Measurements from ENCODE around the gene DAPP1.
"Not testable (repeated sequence)": the region's sequence is repeated elsewhere in the genome, so short reads cannot be mapped to it uniquely, and the experiment has no call there.

Gene DAPP1, protein sequence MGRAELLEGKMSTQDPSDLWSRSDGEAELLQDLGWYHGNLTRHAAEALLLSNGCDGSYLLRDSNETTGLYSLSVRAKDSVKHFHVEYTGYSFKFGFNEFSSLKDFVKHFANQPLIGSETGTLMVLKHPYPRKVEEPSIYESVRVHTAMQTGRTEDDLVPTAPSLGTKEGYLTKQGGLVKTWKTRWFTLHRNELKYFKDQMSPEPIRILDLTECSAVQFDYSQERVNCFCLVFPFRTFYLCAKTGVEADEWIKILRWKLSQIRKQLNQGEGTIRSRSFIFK
- total RNA-seq = 30.2 to 34.2 reads per million in 2 experiments

DNA sequence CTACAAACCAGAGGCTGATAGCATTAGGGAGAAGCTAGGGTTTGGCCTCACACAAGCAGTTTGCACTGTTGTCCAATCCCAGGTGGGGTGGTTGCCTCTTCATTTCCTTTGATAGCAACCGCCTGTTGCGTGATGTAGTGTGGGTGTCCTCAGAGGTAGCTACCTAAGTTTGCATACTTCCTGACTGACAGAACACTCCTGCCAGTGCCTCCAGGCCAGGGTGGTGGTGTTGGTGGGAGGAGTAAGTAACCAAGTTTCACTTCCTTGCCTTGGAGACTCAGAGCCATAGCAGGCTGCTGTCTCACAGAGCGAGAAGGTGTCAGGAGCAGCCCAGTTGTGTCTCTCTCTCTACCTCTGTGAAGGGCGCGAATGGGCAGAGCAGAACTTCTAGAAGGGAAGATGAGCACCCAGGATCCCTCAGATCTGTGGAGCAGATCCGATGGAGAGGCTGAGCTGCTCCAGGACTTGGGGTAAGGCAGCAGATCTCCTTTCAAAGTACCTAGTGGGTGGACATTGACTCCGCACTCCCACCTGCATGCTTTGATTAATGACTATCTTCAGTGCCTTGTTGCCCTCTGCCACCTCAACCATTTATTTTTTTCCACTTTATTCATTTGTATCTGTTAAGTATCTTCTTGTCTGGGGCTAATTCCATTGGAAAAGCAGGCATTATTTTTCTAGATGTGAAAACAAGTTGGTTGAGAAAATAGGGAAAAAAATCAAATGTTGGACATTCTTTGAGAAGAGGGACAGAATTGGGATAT, at the start of gene DAPP1:
DAPP1 (plus strand) TSS at position 283 of the 764 bp plus-strand sequence; CDS start at position 370, 87 bp downstream.
- peak; percentile 66 for DNase-seq (ENCODE audit: low read depth)

DNA sequence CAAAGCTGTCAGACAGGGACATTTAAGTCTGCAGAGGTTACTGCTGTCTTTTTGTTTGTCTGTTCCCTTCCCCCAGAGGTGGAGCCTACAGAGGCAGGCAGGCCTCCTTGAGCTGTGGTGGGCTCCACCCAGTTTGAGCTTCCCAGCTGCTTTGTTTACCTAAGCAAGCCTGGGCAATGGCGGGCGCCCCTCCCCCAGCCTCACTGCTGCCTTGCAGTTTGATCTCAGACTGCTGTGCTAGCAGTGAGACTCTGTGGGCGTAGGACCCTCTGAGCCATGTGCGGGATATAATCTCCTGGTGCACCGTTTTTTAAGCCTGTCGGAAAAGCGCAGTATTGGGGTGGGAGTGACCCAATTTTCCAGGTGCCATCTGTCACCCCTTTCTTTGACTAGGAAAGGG, 45.8 kb upstream of the DAPP1 start:
- DNase-seq (ENCODE audit: low read depth) = not testable (repeated sequence)

DNA sequence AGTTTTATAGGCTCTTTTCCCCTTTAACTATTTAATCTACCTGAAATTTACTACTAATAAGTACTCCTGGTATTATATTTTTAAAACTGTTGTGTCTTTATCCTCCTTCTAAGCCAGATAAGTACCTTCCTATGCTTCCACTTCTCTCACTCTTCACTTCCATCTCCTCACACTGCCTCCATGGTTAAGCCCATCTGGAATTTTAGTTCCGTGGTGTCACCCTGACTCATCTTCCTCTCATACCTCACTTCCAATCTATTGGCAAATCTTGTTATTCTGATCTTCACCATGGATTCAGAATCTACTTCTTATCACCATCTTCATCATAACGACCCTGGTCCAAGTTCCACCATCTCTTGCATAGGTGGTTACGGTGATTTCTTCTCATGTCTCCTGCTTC, 32.7 kb upstream of the DAPP1 start:
- no peak for DNase-seq (ENCODE audit: low read depth)

DNA sequence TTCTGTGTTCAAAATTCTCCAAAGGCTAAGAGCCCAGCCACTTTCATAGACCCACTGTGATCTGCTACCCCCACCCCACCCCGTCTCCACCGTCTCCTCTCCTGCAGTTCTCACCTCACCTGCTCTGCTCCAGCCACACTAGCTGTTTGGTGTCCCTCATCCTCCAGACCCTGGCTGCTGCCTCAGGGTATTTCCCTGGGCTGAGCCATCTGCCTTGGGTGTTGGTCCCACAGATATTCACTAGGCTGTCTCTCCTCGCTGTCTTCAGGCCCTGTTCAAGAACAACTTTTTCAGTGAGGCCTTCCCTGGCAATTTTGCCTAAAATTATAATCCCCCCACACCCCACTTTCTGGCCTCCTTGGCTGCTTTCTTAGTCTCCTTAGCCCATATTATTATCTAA, 31.8 kb upstream of the DAPP1 start:
- DNase-seq (ENCODE audit: low read depth) = no peak

DNA sequence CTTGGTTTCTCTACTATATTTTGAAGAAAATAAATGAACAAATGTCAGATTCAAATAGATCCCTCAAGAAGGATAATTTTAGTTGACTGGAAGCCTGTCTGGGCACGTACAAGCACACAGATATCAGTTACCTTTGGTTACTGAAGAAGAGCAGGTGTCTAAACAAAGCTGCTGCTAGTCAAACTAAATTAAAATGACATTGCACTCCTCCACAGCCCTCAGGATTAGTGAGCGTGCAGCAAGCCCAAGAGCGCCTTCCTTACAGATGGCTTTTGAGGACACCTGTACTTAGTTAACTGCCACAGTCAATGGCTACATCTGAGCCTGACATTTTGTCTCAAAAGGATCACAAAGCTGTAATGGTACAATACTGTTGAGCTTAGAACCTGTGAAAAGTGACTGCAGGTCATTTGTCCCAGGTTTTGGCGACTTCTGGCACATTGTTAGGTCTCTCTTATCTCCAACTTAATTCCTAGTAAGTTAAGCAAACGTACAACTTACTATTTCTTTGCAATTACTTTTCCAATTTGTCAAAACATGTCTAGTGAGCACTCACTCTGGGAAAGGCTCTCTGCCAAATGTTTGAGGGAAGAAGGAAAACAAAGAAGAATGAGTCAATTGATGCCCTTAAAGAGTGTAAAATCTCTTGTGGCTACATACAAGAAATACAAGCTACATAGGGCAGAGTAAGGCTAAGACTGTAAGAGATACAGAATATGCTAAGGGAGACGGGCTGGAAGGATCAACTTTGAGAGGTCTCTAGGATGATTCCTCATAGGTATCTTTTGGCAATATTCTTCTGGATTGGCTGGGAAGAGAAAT, 25.6 kb upstream of the DAPP1 start:
- DNase-seq (ENCODE audit: low read depth) = no peak

DNA sequence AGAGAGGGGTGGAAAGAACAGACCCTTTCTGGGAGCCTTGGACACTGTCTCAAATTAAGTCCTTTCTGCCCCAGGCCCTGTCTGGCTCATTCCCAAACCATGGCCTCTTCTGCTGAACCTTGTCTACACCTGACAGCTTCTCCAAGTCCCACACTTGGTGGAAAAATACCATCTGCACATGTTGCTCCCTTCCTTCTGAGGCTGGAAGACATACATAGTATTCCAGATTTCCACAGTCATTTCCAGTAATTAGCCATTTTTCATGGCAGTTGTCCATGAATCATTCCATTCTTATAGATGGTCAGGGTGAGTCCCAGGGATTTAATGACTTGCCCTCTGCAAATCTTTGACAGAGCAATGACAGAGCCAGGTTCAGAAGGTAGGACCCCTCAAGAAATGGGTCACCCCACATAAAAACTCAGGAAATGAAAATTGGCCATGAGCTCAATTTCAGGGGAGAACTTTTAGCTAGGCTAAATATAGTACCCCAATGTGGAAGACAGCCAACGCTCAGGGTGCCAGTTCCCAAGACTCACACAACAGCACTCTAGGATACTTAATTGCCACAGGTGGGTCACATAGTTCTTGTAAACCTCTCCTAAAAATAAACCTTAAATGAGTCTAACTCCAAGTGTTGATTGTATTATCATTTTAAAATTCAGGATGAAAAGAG, 16.2 kb upstream of the DAPP1 start:
- no peak for DNase-seq (ENCODE audit: low read depth)

DNA sequence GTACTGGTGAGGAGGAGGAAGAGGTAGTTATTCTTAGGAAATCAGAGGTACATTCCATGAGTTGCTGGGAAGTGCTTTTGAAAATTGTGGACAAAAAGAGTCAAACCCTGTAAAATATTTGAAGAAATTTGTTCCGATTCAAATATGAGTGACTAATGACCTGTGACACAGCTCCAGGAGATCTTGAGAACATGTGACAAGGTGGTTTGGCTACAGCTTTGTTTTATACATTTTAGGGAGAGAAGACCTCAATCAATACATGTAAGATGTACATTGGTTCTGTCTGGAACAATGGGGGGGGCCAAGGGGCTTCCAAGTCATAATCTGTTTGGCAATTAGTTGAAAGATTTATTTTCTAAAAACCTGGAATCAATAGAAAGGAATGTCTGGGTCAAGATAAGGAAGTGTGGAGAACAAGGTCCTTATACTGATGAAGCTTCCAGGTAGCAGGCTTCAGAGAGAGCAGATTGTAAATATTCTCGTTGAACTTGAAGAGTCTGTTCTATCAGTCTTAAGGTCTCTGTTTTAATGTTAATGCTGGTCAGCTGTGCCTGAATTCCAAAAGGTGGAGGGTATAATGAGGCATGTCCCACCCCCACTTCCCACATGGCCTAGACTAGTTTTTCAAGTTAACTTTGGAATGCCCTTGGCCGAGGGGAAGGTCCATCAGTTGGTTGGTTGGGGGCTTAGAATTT, 15.5 kb upstream of the DAPP1 start:
- no peak for DNase-seq (ENCODE audit: low read depth)

DNA sequence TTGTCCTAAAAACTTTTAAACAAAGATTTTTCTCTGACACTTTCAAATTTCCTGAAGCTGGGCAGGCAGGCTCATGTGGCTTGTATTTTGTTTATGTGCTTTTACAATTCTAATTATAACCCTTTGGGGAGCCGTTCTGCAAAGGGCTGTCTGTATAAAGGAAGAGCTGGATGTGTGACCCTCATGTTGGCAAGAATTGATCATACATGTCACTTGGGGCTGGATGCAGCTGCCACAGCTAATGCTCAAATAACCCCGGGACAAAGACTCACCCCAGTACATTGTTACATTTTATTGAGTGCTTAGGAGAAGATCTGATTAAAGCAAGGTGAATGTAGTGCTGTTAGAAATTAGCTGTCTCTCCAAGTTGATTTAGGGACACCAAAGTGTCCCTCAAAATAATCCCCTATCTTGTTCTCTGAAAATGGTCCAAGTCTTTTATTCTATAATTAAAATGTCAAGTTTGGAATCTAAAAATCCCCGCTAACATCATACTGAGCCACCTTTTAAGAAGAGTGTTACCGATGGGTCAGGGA, 13.0 kb upstream of the DAPP1 start:
- DNase-seq (ENCODE audit: low read depth) = no peak

DNA sequence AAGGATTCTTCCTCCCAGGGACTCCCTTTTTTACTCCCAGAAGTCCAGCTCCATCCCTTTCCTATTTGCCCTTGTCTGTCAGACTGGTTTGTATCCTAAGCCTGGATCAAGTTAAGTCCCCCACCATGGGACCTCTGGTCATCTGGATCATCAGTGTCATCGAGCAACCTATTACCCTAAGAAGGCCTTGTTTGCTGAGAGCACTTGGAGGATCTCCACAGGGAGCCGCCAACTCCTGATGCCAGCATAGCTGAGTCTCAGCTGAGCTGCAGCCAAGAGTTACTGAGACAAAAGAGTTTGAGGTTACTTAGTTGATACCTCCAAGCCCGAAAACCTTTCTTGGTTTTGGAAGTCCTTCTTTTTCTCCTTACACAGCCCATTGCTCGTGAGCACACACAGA, 10.1 kb upstream of the DAPP1 start:
- DNase-seq (ENCODE audit: low read depth) = no peak

DNA sequence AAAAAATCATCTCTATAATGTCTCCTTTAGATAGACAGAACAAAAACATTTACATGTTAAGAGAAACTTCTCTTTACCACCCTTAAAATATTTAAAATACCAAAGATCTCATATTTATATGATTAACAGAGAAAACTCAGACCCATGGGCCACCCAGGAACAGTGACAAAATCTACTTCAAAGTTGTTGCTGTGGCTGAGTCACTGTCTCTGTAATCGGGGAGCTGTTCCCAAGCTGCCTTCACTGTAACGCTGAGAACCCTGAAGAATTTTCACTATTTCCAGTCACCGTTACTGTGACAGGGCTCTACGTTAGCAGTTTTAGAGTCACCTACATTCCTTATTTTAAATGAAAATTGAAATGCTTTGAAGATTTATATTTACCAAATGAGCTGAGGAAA, 9.0 kb upstream of the DAPP1 start:
- no peak for DNase-seq (ENCODE audit: low read depth)

DNA sequence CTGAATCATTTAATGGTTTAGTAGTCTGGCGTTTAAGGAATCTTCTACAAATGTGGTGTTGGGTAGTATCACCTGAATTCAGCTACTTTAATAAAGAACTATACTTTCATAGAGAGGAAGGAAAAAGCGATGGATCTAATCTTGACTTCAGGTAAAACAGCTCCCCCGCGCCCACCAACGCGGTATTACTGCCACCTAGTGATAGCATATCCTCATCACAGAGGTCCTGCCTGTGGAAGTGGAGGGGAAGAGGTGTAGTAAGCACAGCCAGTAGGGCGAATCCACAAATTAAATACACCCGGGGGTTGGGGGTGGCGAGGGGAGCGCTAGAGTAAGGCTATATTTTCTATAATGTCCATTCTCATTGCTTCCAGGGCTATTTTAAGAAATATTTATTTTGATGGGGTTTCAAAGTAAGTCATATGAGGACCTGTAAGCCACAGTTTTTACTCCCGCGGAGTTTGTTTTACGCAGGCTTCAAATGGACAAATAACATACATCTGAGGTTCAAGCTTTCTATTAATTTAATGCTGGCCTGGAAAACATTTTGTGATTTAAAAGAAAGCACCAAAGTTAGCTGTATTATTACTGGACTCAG, 8.3 kb upstream of the DAPP1 start:
- DNase-seq (ENCODE audit: low read depth) = peak; percentile 56

DNA sequence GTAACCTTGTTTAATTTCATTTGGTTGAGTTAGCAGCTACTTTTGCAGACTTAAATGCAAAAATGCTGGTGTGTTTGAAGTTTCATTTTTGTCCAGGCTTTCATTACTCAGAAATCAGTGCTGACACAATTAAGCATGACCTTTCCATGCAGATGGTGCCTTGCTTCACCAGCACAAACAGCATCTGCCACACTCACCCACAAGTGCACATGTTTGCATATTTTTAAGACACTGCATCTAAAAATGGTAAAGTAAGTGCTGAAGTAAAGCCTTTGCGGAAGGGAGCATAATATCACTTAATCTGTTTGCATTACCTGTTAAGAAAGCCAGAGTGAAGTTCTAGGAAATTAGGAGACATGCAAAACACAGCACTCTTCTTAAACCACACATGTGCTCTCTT, 7.3 kb upstream of the DAPP1 start:
- DNase-seq (ENCODE audit: low read depth) = no peak

DNA sequence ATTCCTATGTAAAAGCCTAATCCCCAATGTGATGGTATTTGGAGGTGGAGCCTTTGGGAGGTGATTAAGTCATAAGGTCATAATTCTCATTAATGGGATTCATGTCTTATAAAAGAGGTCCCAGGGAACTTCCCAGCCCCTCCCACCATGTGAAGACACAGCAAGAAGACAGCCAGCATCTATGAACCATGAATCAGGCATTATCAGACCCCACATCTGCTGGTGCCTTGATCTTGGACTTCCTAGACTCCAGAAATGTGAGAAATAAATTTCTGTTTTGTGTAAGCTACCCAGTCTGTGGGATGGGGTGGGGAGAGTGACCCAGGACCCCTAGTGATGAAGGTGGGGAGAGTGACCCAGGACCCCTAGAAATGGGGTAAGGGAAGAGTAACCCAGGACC, 6.1 kb upstream of the DAPP1 start:
- DNase-seq (ENCODE audit: low read depth) = no peak

DNA sequence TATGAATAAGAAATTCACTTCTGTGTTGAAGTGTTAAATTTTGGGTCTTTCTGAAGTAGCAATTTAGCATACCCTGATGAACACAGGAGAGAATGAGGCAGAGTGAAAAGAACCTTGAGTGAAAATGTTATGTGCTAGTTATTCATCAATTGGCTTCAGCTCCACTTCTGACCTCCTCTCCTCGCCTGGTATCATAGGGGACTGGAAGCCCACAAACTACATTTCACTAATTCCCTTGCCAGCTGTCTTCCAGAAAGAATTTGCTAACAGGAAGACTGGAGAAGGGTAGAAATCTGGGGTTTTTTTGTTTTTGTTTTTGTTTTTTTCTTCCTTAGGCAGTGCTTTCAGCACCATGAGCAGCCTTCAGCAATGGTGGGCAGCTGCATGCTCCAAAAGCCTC, 5.5 kb upstream of the DAPP1 start:
- no peak for DNase-seq (ENCODE audit: low read depth)

DNA sequence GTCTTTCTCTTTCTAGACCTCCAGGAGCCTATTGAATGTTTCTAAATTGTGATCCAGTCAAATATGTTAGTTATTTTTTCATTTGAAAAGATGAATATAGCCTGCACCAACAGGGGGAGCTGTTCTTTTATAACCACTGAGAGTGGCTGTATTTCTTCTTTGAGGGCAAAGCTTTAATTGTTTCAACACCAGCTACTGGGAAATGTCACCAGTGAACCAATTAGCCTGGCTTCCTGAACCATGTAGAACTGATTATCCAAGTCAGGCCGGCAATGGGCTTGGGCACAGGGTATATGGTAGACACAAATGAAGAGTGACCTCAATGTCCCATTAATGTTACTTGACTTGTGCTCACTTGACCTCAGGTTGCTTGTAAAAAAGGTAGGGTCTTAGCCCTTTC, 4.8 kb upstream of the DAPP1 start:
- DNase-seq (ENCODE audit: low read depth) = peak; percentile 12

DNA sequence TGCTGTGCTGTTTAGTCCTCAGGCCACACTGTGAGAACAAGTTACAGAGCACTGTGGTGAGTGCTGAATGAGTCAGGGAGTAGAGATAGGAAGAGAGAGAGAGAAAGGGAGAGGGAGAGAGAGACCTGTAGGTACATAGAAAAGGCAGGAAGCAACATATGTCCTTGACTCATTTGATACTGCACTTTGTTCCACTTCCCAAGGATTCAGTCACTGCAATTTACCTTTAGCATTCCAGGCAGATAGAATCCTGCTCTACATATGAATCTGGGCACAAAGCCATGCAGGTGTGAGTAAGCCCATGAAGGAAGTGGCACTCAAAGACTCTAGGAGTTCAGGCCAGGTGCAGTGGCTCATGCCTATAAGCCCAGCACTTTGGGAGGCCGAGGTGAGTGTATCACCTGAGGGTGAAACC, 1.0 kb upstream of the DAPP1 start:
- DNase-seq (ENCODE audit: low read depth) = no peak

DNA sequence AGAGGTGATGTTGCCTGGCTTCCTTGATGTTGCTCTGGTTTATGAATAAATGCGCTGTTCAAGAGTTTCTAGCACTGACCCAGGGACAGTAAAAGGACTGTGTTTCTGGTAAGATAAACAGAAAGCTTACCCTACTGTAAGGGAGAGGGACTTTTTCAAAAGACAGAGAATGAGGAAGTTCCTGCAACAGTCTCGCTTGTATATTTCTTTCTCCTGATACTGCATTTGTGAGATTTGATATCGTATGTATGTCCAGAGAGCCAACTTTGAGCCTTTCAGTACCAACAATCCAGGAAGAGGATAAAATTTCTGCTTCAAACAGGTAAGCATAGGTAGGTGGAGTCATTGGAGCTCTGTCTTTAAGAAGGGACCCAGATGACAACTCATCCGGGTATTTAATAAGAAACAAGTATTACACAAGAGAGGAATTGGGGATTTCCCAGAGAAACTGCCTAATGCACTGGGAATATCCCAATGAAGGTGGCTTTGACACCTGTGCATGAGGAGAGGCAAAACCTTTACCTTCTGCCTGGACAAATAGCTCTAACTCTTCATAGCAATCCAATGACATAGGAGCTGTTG, 773 bp downstream of the DAPP1 start:
- no peak for DNase-seq (ENCODE audit: low read depth)

DNA sequence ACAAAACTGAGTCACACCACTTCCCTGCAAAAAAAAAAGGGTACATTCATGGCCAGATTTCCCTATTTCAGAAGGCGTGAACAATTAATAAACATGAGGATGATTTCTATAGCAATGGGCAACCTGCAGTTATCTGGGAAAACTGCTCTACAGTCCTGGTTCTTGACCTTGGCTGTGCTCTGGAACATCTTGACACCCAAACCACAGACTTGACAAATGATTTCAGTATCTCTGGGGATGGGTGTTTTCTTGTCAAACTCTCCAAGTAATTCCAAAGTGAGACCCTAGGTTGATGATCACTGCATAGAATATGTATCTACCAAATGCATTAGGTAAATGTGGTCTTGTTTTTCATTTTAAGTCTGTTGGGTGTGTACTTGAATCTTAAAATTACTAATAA, 2.0 kb downstream of the DAPP1 start:
- no peak for DNase-seq (ENCODE audit: low read depth)

DNA sequence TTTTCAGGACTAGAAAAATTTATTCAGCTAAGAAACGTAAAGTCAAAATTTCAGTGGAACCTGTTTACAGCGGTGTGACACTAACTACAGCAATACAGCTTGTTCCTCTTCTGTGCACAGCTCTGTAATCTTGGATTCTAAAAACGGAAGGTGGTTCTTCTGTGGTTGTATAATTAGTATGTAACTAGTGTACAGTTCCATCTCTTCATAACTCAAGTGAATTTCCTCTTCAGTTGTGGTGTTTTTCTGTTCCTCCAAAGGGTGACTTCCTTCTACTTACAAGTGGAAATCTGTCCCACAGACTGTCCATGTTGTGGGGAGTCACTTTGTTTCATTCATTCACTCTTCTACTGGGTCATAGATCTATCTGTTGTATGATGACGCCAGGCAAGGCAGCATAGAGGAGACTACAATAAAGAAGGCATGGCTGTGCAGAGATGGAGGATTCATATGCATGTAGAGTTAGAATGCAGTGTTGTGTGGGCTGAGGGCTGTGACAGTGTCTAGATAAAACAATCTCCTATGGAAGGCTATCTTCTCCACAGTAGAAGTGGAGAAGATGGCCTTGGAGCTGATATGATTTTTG, 5.4 kb downstream of the DAPP1 start:
- no peak for DNase-seq (ENCODE audit: low read depth)

DNA sequence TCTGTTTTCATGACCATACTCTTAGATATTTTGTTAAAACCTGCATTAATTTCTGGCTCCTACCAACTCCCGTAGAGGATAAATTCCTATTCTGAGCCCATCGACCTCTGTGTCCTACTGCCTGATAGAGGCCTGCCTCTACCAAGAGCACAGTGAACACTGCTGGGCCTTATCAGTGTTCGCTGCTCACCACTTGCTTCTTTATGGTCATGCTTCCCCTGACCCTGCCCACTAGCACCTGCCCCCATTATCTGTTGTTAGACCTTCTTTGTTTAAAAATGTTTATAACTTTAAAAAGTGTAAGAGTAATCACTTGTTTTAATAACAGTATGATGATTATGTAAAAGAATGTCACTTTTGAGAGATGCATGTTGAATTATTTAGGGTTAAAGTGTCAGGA, 6.1 kb downstream of the DAPP1 start:
- DNase-seq (ENCODE audit: low read depth) = no peak
